Fibroblast of skin of left biceps (primary cell): Measurements from ENCODE around the gene TMEM220.

ENCODE experiments used
- DNase-seq, 2 experiments: peaks; one replicate each; pipeline ENCODE4 v3.0.0-alpha.2; 2013; ENCODE audit warnings: low read depth in 2 of 2

The TMEM220 gene

DNA sequence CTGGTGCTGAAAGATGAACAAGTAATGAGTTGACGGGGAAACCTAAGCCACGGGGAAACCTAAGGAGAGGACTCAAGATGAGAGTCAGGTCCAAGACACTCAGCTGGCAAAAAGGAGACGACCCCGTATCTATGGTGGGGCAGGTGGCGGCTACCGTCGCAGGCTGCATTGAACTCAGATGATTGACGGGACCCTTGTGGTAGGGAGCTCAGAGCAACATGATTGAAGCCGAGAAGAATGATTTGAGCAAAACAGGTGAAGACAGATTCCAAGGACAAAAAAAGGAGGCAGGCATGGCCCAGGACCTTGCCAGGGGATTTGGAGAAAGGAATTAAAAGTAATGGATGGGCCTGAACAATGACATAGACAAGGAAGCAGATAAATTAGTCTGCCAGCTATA, 65.3 kb downstream of the TMEM220 start:
- DNase-seq: no peak
